BJ (cell line): Measurements from ENCODE around the gene MMP24. TPM values are rescaled to one million over a fixed set of nuclear protein-coding genes. Genes with fewer than 3 reads are reported as not detected.

ENCODE experiments used
- CTCF ChIA-PET: fragments of 350-600 bp; formaldehyde crosslinking; extraction: SDS; loops from one replicate; lab custom pipeline; 2021; ENCODE audit warnings: antibody characterized with exemption, inconsistent platforms; lab: Yijun Ruan, JAX
- POLR2A ChIA-PET: fragments of 300-600 bp; sonication (Branson Sonifier 250); formaldehyde crosslinking; extraction: SDS; loops from one replicate; lab custom pipeline; 2021; ENCODE audit warnings: antibody characterized with exemption; lab: Charles Lee
- DNase-seq: peaks from one replicate; pipeline ENCODE4 v3.0.0-alpha.2; 2011; ENCODE audit warnings: low read depth
- H3K27me3 ChIP-seq: 2 replicates; pipeline ENCODE4 v1.6.0; 2011; ENCODE audit warnings: low read length; ENCODE audit not compliant: control insufficient read depth, insufficient read depth
- H3K36me3 ChIP-seq: 2 replicates; pipeline ENCODE4 v1.5.1; 2011; ENCODE audit warnings: low read length; ENCODE audit not compliant: control insufficient read depth, insufficient read depth
- H3K4me3 ChIP-seq: 2 replicates; pipeline ENCODE4 v1.5.1; 2011; ENCODE audit warnings: low read depth, mild to moderate bottlenecking, control low read depth, low read length
- polyA plus RNA-seq: library from polyadenylated mRNA; depleted of rRNA; stranded (reverse); fragments of >200 nt; gene quantifications from 2 replicates; pipeline ENCODE4 v1.2.3, GENCODE V29; 2011
- TF ChIP-seq, protein P1 (sequence below): IDR thresholded peaks from 2 replicates; pipeline ENCODE4 v1.5.1; 2011; ENCODE audit warnings: low read depth, mild to moderate bottlenecking, control low read depth, inconsistent platforms, low read length, moderate library complexity; ENCODE audit not compliant: insufficient read depth

The MMP24 gene
- polyA plus RNA-seq, 1 experiment, result 2.3 TPM

DNA sequence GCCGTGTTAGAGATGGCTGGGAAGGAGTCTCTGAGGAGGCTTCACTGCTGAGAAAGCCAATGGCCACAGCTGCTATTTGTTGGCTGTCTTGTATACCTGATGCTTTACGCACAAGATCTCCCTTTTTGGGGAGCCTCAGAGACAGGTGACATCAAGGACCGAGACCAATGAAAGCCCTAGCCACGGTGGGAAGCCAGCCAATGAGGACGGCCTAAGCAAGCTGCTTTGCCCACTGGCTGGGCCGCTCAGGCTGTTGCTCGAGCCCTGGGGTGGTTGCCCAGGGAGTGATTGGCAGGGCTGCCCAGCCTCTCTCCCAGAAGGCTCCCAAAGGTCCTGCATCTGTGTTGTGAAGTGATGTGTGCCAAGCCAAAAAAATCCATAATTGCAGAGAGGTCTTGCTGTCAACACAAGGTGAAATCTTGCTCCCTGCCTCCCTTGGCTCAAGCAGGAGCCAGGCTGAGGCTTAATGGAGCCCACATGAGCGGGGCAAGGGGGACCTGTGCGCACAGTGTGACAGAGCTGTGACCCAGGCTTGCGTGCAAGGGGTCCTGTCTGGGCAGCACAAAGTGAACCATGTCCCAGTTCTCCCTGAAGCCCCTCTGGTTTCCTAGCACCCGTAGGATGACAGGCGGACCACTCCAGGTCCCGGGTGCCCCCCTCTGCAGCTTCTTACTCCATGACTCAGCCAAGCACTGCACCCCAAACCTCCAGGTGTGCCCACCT is 47.1 kb downstream of the MMP24 start:
- H3K27me3 ChIP-seq, result no peaks in the 10 kb centered on the region
- CTCF ChIA-PET, result interaction anchor here (0.9 to 3.2 kb wide), 5 partner anchors 30 to 400 kb away, joined by 3 to 8 read pairs (median 4); no protein-coding TSS in a partner anchor
- H3K4me3 ChIP-seq, result no peak overlapping the region
- TF ChIP-seq, protein P1, sequence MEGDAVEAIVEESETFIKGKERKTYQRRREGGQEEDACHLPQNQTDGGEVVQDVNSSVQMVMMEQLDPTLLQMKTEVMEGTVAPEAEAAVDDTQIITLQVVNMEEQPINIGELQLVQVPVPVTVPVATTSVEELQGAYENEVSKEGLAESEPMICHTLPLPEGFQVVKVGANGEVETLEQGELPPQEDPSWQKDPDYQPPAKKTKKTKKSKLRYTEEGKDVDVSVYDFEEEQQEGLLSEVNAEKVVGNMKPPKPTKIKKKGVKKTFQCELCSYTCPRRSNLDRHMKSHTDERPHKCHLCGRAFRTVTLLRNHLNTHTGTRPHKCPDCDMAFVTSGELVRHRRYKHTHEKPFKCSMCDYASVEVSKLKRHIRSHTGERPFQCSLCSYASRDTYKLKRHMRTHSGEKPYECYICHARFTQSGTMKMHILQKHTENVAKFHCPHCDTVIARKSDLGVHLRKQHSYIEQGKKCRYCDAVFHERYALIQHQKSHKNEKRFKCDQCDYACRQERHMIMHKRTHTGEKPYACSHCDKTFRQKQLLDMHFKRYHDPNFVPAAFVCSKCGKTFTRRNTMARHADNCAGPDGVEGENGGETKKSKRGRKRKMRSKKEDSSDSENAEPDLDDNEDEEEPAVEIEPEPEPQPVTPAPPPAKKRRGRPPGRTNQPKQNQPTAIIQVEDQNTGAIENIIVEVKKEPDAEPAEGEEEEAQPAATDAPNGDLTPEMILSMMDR, result no peak
- DNase-seq, result no peak
- POLR2A ChIA-PET, result no interaction called here
- H3K36me3 ChIP-seq, result peaks cover 9% of the 10 kb centered on the region

DNA sequence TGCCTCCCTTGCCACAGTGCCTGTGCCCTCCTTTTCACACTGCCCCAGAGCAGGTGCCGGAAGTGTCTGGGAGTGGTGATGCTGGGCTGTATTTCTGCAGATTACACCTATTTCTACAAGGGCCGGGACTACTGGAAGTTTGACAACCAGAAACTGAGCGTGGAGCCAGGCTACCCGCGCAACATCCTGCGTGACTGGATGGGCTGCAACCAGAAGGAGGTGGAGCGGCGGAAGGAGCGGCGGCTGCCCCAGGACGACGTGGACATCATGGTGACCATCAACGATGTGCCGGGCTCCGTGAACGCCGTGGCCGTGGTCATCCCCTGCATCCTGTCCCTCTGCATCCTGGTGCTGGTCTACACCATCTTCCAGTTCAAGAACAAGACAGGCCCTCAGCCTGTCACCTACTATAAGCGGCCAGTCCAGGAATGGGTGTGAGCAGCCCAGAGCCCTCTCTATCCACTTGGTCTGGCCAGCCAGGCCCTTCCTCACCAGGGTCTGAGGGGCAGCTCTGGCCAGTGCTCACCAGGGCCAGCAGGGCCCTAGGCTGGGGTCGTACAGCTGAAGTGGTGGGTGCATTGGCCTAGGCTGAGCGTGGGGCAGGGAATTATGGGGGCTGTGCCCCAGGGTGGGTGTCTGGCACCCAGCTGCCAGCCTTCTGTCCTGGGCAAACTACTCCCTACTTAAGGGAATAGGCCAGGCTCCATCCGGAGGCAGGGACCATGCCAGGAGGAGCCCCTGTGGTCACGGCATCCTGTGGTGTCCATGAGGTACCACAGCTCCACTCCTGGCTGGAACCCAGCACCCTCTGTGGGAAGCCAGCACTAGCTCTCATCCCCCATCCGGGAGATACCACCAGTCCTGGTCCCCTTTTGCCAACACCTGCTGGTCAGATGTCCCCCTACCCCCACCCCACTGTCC is 47.9 kb downstream of the MMP24 start:
- ChIA-PET CTCF (interaction anchor here (0.7 to 3.2 kb wide), 5 partner anchors 10 to 173 kb away, joined by 3 to 8 read pairs (median 6); no protein-coding TSS in a partner anchor), POLR2A (no interaction called here)
- Histone ChIP-seq H3K36me3 (peaks cover 16% of the 10 kb centered on the region), H3K4me3 (no peak overlapping the region), H3K27me3 (no peaks in the 10 kb centered on the region)
- TF ChIP-seq, protein P1, result no peak
- no peak for DNase-seq

DNA sequence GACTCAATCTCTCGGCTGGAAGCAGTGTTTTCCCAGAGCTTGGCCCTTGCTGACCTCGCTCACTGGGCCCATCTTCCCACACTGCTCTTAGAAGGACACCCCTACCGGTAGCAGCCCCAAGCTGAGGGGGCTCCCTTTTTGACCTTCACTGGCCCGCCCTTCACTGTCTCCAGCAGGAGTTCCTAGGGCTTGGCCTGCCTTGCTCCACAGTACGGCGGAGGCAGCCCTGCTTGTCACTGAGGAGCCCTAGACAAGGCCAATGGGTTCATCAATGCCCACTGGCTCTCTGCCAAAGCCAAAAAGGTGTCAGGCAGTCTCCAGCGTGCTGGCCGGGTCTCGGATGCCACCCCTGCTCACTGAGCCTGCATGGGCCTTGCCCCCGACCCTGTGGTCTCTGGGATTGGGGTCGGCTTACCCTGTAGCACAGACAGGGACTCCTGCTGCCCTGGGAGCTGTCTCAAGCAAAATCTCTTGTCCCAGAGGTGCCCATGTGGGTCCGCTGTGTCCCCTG is 49.3 kb downstream of the MMP24 start:
- POLR2A ChIA-PET, result no interaction called here
- Histone ChIP-seq H3K4me3 (no peak overlapping the region), H3K27me3 (no peaks in the 10 kb centered on the region), H3K36me3 (peaks cover 29% of the 10 kb centered on the region)
- CTCF ChIA-PET, result interaction anchor here (0.7 to 3.2 kb wide), 6 partner anchors 12 to 179 kb away, joined by 3 to 8 read pairs (median 5); no protein-coding TSS in a partner anchor
- TF ChIP-seq, protein P1, result no peak
- DNase-seq, result no peak

DNA sequence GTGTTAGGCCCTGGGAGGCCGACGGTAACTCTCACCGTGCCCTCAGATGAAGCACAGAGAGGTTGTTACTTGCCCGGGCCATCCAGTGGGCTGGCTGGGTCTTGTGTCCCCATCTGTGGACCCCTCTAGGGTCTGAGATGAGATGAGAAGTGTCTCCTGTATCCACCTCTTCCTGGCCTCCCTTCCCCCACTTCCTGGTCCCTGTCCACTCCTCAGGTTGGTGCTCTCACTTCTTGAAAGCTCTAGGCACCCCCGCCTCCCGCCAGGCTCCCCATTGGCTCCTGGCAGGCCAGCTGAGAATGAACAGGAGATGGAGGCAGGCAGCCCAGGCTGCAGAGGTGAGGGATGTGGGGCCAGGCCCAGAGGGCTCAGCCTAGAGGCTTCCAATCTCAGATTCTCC is 49.9 kb downstream of the MMP24 start:
- TF ChIP-seq, protein P1, result no peak
- Histone ChIP-seq H3K36me3 (peaks cover 25% of the 10 kb centered on the region), H3K4me3 (peak overlapping the region; percentile 69), H3K27me3 (no peaks in the 10 kb centered on the region)
- ChIA-PET POLR2A (no interaction called here), CTCF (interaction anchor here (0.9 to 3.2 kb wide), 5 partner anchors 28 to 308 kb away, joined by 3 to 8 read pairs (median 4); no protein-coding TSS in a partner anchor)
- no peak for DNase-seq
